GM23338 (cell line): ENCODE results near the gene FPGS. TPM values are rescaled to one million over a fixed set of nuclear protein-coding genes. Genes with fewer than 3 reads are reported as not detected.

Experiments used
- ATAC-seq: fragments of 200-7000 bp; cut with Tn5 transposase; 3 replicates; pipeline ENCODE4 v1.9.1; 2020
- DNase-seq: peaks from one replicate; pipeline ENCODE4 v3.0.0-alpha.2; 2015; ENCODE audit warnings: low spot score
- H2AFZ ChIP-seq: fragments of 200-600 bp; sonication (generic); 2 replicates; pipeline ENCODE4 v1.8.0; 2016; ENCODE audit warnings: antibody characterized with exemption, mild to moderate bottlenecking, moderate library complexity
- H3F3A ChIP-seq: fragments of 200-600 bp; sonication (generic); replicated peaks from 2 replicates; pipeline ENCODE4 v1.8.0; 2017; ENCODE audit warnings: antibody characterized with exemption, mixed run types, low read depth
- H3K27ac ChIP-seq: fragments of 200-600 bp; sonication (generic); 2 replicates; pipeline ENCODE4 v1.6.1; 2016; ENCODE audit warnings: low read depth
- H3K27me3 ChIP-seq: fragments of 200-600 bp; sonication (generic); 2 replicates; pipeline ENCODE4 v1.8.0; 2016; ENCODE audit warnings: mild to moderate bottlenecking, mixed run types, moderate library complexity; ENCODE audit not compliant: insufficient read depth
- H3K36me3 ChIP-seq: fragments of 200-600 bp; sonication (generic); 2 replicates; pipeline ENCODE4 v1.8.0; 2016; ENCODE audit warnings: mild to moderate bottlenecking; ENCODE audit not compliant: insufficient read depth
- H3K4me1 ChIP-seq: fragments of 200-600 bp; sonication (generic); 2 replicates; pipeline ENCODE4 v1.8.0; 2016; ENCODE audit warnings: mild to moderate bottlenecking, moderate library complexity; ENCODE audit not compliant: insufficient read depth
- H3K4me2 ChIP-seq: fragments of 200-600 bp; sonication (generic); 2 replicates; pipeline ENCODE4 v1.7.1; 2017; ENCODE audit warnings: mixed run types
- H3K4me3 ChIP-seq: fragments of 200-600 bp; sonication (generic); 2 replicates; pipeline ENCODE4 v1.6.1; 2016; ENCODE audit warnings: mixed run types
- H3K79me2 ChIP-seq: fragments of 200-600 bp; sonication (generic); replicated peaks from 2 replicates; pipeline ENCODE4 v1.8.0; 2017; ENCODE audit warnings: mild to moderate bottlenecking; ENCODE audit not compliant: insufficient read depth
- H3K9me2 ChIP-seq: fragments of 200-600 bp; sonication (generic); 2 replicates; pipeline ENCODE4 v1.8.0; 2017; ENCODE audit not compliant: insufficient read depth
- H4K20me1 ChIP-seq: fragments of 200-600 bp; sonication (generic); replicated peaks from 2 replicates; pipeline ENCODE4 v1.8.0; 2017; ENCODE audit warnings: mild to moderate bottlenecking; ENCODE audit not compliant: insufficient read depth
- H3K27ac Mint-ChIP-seq: 2 replicates; pipeline ENCODE4 v1.8.0; 2020; ENCODE audit warnings: inconsistent platforms, mild to moderate bottlenecking, moderate library complexity, mixed read lengths
- H3K27me3 Mint-ChIP-seq: 3 replicates; pipeline ENCODE4 v1.8.0; 2022; ENCODE audit warnings: low read depth, mild to moderate bottlenecking, moderate library complexity, mixed read lengths, inconsistent platforms; ENCODE audit not compliant: insufficient read depth, poor library complexity
- H3K36me3 Mint-ChIP-seq: 3 replicates; pipeline ENCODE4 v1.8.0; 2021; ENCODE audit warnings: low read depth, mild to moderate bottlenecking, inconsistent platforms, moderate library complexity, mixed read lengths
- H3K4me1 Mint-ChIP-seq: 3 replicates; pipeline ENCODE4 v1.8.0; 2020; ENCODE audit warnings: mild to moderate bottlenecking, inconsistent platforms, mixed read lengths
- H3K4me3 Mint-ChIP-seq: 3 replicates; pipeline ENCODE4 v1.8.0; 2021; ENCODE audit warnings: moderate library complexity, mild to moderate bottlenecking, inconsistent platforms, mixed read lengths
- H3K9me3 Mint-ChIP-seq: 3 replicates; pipeline ENCODE4 v1.8.0; 2020; ENCODE audit warnings: moderate library complexity, mild to moderate bottlenecking, inconsistent platforms, mixed read lengths
- CREB1 ChIP-seq: fragments of 250-450 bp; sonication (Bioruptor Pico); IDR thresholded peaks from 2 replicates; pipeline ENCODE4 v1.5.0; 2020; ENCODE audit warnings: low read depth, mild to moderate bottlenecking, moderate library complexity
- EZH2 ChIP-seq: fragments of 200-600 bp; sonication (generic); IDR thresholded peaks from one replicate; pipeline ENCODE4 v1.8.0; 2017; ENCODE audit warnings: antibody characterized with exemption, mild to moderate bottlenecking, low read depth; ENCODE audit not compliant: unreplicated experiment
- EZH2phosphoT487 ChIP-seq: fragments of 200-600 bp; sonication (generic); IDR thresholded peaks from one replicate; pipeline ENCODE4 v1.8.1; 2018; ENCODE audit warnings: antibody characterized with exemption; ENCODE audit not compliant: unreplicated experiment
- NANOG ChIP-seq: IDR thresholded peaks from 2 replicates; pipeline ENCODE4 v1.6.1; 2016; ENCODE audit warnings: antibody characterized with exemption, borderline replicate concordance
- POLR2AphosphoS5 ChIP-seq: IDR thresholded peaks from 2 replicates; pipeline ENCODE4 v1.6.1; 2016; ENCODE audit warnings: antibody characterized with exemption, low read depth
- STAT1 ChIP-seq: IDR thresholded peaks from one replicate; pipeline ENCODE4 v1.6.1; 2016; ENCODE audit warnings: antibody characterized with exemption; ENCODE audit not compliant: unreplicated experiment
- ZNF114 ChIP-seq: fragments of 250-450 bp; sonication (Bioruptor Pico); IDR thresholded peaks from 2 replicates; pipeline ENCODE4 v1.5.0; 2020; ENCODE audit warnings: mild to moderate bottlenecking, moderate library complexity
- polyA plus RNA-seq: library from polyadenylated mRNA; unstranded; fragments of >200 nt; fragmentation: Nextera tagmentation; extraction: Ambion mirVana; gene quantifications from 2 replicates; pipeline ENCODE4 v1.2.1, GENCODE V29; 2016
- total RNA-seq: library from RNA; depleted of rRNA; stranded (reverse); fragments of >200 nt; shearing (Covaris generic); gene quantifications from 2 replicates; pipeline ENCODE4 v1.2.3, GENCODE V29; 2014
- TF ChIP-seq, protein P1 (sequence below), 2 experiments: fragments of 200-600 bp in 1 of 2; sonication (generic) in 1 of 2; conservative IDR thresholded peaks; 2 replicates each; pipeline versions ENCODE4 v1.5.1 to v1.6.1; 2016 to 2017; ENCODE audit warnings: antibody characterized with exemption in 2 of 2, low read depth in 2 of 2, mild to moderate bottlenecking in 2 of 2, moderate library complexity in 1 of 2
- TF ChIP-seq, protein P2 (sequence below): IDR thresholded peaks from one replicate; pipeline ENCODE4 v1.6.1; 2018; ENCODE audit warnings: antibody characterized with exemption; ENCODE audit not compliant: unreplicated experiment
- TF ChIP-seq, protein P3 (sequence below): fragments of 250-450 bp; sonication (Bioruptor Pico); IDR thresholded peaks from 2 replicates; pipeline ENCODE4 v1.5.0; 2020; ENCODE audit warnings: mild to moderate bottlenecking, moderate library complexity

Gene FPGS
- total and polyA plus RNA-seq, 2 experiments from 2014 or later = 40.7 to 87.2 TPM

DNA sequence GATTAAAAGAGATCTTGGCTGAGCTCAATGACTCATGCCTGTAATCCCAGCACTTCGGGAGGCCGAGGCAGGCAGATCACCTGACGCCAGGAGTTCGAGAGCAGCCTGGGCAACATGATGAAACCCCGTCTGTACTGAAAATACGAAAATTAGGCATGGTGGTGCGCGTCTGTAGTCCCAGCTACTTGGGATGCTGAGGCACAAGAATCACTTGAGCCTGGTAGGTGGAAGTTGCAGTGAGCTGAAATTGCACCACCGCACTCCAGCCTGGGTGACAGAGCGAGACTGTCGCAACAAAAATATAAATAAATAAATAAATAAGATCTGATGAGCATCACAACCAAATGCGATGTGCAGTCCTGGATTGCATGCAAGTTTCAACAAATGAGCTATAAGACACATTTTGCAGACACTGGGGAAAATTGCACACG, 60.5 kb downstream of the FPGS start:
- H3K27me3 Mint-ChIP-seq = peaks cover 7% of the 10 kb centered on the region
- H3K4me1 Mint-ChIP-seq = peaks cover 14% of the 10 kb centered on the region; the same call in 2 of the 3 replicates
- H3K27ac Mint-ChIP-seq = peak overlapping the region; percentile 65; the same call in 1 of the 2 replicates
- Histone ChIP-seq H2AFZ (0 out of 2 replicates have a peak overlapping the region, but pooled peaks have one; percentile 76), H3K4me1 (no peaks in the 10 kb centered on the region; the same call in 1 of the 2 replicates), H3K36me3 (no peaks in the 10 kb centered on the region), H3K27me3 (no peaks in the 10 kb centered on the region), H3F3A (0 out of 2 replicates have a peak, but pooled peaks cover 7% of the 10 kb centered on the region), H3K27ac (0 out of 2 replicates have a peak overlapping the region, but pooled peaks have one; percentile 42), H3K4me3 (no peak overlapping the region), H3K79me2 (no peaks in the 10 kb centered on the region), H4K20me1 (no peaks in the 10 kb centered on the region), H3K9me2 (no peaks in the 10 kb centered on the region), H3K4me2 (no peak overlapping the region)
- ATAC-seq (no peak), DNase-seq (no peak)
- H3K4me3 Mint-ChIP-seq = no peak overlapping the region
- H3K36me3 Mint-ChIP-seq = 0 out of 3 replicates have a peak, but pooled peaks cover 4% of the 10 kb centered on the region
- no peaks in the 10 kb centered on the region for H3K9me3 Mint-ChIP-seq
- TF ChIP-seq STAT1 = no peak
- TF ChIP-seq, protein P1, sequence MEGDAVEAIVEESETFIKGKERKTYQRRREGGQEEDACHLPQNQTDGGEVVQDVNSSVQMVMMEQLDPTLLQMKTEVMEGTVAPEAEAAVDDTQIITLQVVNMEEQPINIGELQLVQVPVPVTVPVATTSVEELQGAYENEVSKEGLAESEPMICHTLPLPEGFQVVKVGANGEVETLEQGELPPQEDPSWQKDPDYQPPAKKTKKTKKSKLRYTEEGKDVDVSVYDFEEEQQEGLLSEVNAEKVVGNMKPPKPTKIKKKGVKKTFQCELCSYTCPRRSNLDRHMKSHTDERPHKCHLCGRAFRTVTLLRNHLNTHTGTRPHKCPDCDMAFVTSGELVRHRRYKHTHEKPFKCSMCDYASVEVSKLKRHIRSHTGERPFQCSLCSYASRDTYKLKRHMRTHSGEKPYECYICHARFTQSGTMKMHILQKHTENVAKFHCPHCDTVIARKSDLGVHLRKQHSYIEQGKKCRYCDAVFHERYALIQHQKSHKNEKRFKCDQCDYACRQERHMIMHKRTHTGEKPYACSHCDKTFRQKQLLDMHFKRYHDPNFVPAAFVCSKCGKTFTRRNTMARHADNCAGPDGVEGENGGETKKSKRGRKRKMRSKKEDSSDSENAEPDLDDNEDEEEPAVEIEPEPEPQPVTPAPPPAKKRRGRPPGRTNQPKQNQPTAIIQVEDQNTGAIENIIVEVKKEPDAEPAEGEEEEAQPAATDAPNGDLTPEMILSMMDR (conservative IDR thresholded peaks at IDR 0.05; ENCODE audit: low read depth in 2 of 2) = no peak
- TF ChIP-seq NANOG = no peak
- no peak for TF ChIP-seq ZNF114 (CRISPR knock-in tag)
- TF ChIP-seq POLR2AphosphoS5 = no peak
- TF ChIP-seq, protein P2, sequence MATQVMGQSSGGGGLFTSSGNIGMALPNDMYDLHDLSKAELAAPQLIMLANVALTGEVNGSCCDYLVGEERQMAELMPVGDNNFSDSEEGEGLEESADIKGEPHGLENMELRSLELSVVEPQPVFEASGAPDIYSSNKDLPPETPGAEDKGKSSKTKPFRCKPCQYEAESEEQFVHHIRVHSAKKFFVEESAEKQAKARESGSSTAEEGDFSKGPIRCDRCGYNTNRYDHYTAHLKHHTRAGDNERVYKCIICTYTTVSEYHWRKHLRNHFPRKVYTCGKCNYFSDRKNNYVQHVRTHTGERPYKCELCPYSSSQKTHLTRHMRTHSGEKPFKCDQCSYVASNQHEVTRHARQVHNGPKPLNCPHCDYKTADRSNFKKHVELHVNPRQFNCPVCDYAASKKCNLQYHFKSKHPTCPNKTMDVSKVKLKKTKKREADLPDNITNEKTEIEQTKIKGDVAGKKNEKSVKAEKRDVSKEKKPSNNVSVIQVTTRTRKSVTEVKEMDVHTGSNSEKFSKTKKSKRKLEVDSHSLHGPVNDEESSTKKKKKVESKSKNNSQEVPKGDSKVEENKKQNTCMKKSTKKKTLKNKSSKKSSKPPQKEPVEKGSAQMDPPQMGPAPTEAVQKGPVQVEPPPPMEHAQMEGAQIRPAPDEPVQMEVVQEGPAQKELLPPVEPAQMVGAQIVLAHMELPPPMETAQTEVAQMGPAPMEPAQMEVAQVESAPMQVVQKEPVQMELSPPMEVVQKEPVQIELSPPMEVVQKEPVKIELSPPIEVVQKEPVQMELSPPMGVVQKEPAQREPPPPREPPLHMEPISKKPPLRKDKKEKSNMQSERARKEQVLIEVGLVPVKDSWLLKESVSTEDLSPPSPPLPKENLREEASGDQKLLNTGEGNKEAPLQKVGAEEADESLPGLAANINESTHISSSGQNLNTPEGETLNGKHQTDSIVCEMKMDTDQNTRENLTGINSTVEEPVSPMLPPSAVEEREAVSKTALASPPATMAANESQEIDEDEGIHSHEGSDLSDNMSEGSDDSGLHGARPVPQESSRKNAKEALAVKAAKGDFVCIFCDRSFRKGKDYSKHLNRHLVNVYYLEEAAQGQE = no peak
- TF ChIP-seq, protein P3, sequence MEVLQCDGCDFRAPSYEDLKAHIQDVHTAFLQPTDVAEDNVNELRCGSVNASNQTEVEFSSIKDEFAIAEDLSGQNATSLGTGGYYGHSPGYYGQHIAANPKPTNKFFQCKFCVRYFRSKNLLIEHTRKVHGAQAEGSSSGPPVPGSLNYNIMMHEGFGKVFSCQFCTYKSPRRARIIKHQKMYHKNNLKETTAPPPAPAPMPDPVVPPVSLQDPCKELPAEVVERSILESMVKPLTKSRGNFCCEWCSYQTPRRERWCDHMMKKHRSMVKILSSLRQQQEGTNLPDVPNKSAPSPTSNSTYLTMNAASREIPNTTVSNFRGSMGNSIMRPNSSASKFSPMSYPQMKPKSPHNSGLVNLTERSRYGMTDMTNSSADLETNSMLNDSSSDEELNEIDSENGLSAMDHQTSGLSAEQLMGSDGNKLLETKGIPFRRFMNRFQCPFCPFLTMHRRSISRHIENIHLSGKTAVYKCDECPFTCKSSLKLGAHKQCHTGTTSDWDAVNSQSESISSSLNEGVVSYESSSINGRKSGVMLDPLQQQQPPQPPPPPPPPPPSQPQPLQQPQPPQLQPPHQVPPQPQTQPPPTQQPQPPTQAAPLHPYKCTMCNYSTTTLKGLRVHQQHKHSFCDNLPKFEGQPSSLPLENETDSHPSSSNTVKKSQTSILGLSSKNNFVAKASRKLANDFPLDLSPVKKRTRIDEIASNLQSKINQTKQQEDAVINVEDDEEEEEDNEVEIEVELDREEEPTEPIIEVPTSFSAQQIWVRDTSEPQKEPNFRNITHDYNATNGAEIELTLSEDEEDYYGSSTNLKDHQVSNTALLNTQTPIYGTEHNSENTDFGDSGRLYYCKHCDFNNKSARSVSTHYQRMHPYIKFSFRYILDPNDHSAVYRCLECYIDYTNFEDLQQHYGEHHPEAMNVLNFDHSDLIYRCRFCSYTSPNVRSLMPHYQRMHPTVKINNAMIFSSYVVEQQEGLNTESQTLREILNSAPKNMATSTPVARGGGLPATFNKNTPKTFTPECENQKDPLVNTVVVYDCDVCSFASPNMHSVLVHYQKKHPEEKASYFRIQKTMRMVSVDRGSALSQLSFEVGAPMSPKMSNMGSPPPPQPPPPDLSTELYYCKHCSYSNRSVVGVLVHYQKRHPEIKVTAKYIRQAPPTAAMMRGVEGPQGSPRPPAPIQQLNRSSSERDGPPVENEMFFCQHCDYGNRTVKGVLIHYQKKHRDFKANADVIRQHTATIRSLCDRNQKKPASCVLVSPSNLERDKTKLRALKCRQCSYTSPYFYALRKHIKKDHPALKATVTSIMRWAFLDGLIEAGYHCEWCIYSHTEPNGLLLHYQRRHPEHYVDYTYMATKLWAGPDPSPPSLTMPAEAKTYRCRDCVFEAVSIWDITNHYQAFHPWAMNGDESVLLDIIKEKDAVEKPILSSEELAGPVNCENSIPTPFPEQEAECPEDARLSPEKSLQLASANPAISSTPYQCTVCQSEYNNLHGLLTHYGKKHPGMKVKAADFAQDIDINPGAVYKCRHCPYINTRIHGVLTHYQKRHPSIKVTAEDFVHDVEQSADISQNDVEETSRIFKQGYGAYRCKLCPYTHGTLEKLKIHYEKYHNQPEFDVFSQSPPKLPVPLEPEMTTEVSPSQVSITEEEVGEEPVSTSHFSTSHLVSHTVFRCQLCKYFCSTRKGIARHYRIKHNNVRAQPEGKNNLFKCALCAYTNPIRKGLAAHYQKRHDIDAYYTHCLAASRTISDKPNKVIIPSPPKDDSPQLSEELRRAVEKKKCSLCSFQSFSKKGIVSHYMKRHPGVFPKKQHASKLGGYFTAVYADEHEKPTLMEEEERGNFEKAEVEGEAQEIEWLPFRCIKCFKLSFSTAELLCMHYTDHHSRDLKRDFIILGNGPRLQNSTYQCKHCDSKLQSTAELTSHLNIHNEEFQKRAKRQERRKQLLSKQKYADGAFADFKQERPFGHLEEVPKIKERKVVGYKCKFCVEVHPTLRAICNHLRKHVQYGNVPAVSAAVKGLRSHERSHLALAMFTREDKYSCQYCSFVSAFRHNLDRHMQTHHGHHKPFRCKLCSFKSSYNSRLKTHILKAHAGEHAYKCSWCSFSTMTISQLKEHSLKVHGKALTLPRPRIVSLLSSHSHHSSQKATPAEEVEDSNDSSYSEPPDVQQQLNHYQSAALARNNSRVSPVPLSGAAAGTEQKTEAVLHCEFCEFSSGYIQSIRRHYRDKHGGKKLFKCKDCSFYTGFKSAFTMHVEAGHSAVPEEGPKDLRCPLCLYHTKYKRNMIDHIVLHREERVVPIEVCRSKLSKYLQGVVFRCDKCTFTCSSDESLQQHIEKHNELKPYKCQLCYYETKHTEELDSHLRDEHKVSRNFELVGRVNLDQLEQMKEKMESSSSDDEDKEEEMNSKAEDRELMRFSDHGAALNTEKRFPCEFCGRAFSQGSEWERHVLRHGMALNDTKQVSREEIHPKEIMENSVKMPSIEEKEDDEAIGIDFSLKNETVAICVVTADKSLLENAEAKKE (CRISPR knock-in tag) = no peak
- no peak for TF ChIP-seq CREB1 (CRISPR knock-in tag)
- TF ChIP-seq EZH2 = no peak
- no peak for TF ChIP-seq EZH2phosphoT487
